CD4-positive, alpha-beta T cell (primary cell): ENCODE results near the gene HOXB3. TPM values are rescaled to one million over a fixed set of nuclear protein-coding genes. Genes with fewer than 3 reads are reported as not detected.
A peak's percentile ranks its signal among the peaks of the same experiment; 100 is the strongest.

Experiments used
- ATAC-seq: fragments of 200-7000 bp; cut with Tn5 transposase; one replicate; pipeline ENCODE4 v1.10.0; 2022; ENCODE audit warnings: mild to moderate bottlenecking; ENCODE audit not compliant: poor library complexity
- CTCF ChIA-PET: fragments of 350-600 bp; sonication (Branson Sonifier 250); formaldehyde crosslinking; loops from one replicate; lab custom pipeline; 2021; ENCODE audit warnings: antibody characterized with exemption, inconsistent platforms; lab: Charles Lee
- POLR2A ChIA-PET: fragments of 350-600 bp; sonication (Branson Sonifier 250); formaldehyde crosslinking; loops from one replicate; lab custom pipeline; 2021; ENCODE audit warnings: antibody characterized with exemption, inconsistent platforms; lab: Charles Lee
- DNase-seq, 14 experiments: peaks; one replicate each; pipeline ENCODE4 v3.0.0-alpha.2; 2013 to 2020; ENCODE audit warnings: mixed read lengths in 2 of 14
- H3K27ac ChIP-seq, 2 donors: one replicate each; pipeline versions ENCODE4 v1.5.1 to v1.7.0; 2013; ENCODE audit warnings: low read length in 2 of 2, low read depth in 1 of 2, mild to moderate bottlenecking in 1 of 2
- H3K27me3 ChIP-seq, 2 experiments: 1 replicate in 1 of 2; 2 replicates in 1 of 2; pipeline versions ENCODE4 v1.6.1 to v1.7.0; 2013; ENCODE audit warnings: low read length in 2 of 2, control low read depth in 1 of 2, mild to moderate bottlenecking in 1 of 2, moderate library complexity in 1 of 2; ENCODE audit not compliant: insufficient read depth in 2 of 2, control insufficient read depth in 1 of 2
- H3K36me3 ChIP-seq: one replicate; pipeline ENCODE4 v1.6.1; 2013; ENCODE audit warnings: low read length, control low read depth; ENCODE audit not compliant: insufficient read depth
- H3K4me1 ChIP-seq: one replicate; pipeline ENCODE4 v1.6.1; 2013; ENCODE audit warnings: low read length, control low read depth; ENCODE audit not compliant: insufficient read depth
- H3K4me3 ChIP-seq: one replicate; pipeline ENCODE4 v1.5.1; 2013; ENCODE audit warnings: mild to moderate bottlenecking, low read length, moderate library complexity
- H3K9me3 ChIP-seq, 2 experiments: 1 replicate in 1 of 2; 2 replicates in 1 of 2; pipeline versions ENCODE4 v1.6.1 to v1.7.0; 2013; ENCODE audit warnings: low read length in 2 of 2, mild to moderate bottlenecking in 2 of 2, control low read depth in 1 of 2, moderate library complexity in 1 of 2; ENCODE audit not compliant: control insufficient read depth in 1 of 2, insufficient read depth in 1 of 2
- H3K27ac Mint-ChIP-seq: one replicate; pipeline ENCODE4 v1.8.0; 2020; ENCODE audit warnings: mixed read lengths
- H3K27me3 Mint-ChIP-seq: one replicate; pipeline ENCODE4 v1.8.0; 2021; ENCODE audit warnings: mixed read lengths
- H3K36me3 Mint-ChIP-seq: one replicate; pipeline ENCODE4 v1.8.0; 2021; ENCODE audit warnings: low read depth, mixed read lengths
- H3K4me1 Mint-ChIP-seq: one replicate; pipeline ENCODE4 v1.8.0; 2021; ENCODE audit warnings: low read depth, mixed read lengths
- H3K4me3 Mint-ChIP-seq: one replicate; pipeline ENCODE4 v1.8.0; 2020; ENCODE audit warnings: mild to moderate bottlenecking, mixed read lengths
- H3K9me3 Mint-ChIP-seq: one replicate; pipeline ENCODE4 v1.8.0; 2020; ENCODE audit warnings: mixed read lengths
- intact Hi-C, 2 experiments: fragments of 100-400 bp; cut with DNase I in 1 of 2; cut with micrococcal nuclease in 1 of 2; formaldehyde crosslinking; loops; one replicate each; pipeline versions ENCODE4 v1.15.1 to v1.9.0; 2023 to 2025; cut with DNase I, micrococcal nuclease
- total RNA-seq, 174 experiments: library from RNA in 2 of 174; stranded (reverse) in 2 of 174; gene quantifications; one replicate each; pipeline ENCODE4 v1.2.3 and lab custom pipeline; 2021 to 2026
- TF ChIP-seq, protein P1 (sequence below): fragments of 200-600 bp; IDR thresholded peaks from one replicate; pipeline ENCODE4 v1.8.0; 2022; ENCODE audit warnings: antibody characterized with exemption, mild to moderate bottlenecking

Gene HOXB3
- total RNA-seq, 2 experiments from 2014 or later: 0.25 to 0.36 TPM

DNA sequence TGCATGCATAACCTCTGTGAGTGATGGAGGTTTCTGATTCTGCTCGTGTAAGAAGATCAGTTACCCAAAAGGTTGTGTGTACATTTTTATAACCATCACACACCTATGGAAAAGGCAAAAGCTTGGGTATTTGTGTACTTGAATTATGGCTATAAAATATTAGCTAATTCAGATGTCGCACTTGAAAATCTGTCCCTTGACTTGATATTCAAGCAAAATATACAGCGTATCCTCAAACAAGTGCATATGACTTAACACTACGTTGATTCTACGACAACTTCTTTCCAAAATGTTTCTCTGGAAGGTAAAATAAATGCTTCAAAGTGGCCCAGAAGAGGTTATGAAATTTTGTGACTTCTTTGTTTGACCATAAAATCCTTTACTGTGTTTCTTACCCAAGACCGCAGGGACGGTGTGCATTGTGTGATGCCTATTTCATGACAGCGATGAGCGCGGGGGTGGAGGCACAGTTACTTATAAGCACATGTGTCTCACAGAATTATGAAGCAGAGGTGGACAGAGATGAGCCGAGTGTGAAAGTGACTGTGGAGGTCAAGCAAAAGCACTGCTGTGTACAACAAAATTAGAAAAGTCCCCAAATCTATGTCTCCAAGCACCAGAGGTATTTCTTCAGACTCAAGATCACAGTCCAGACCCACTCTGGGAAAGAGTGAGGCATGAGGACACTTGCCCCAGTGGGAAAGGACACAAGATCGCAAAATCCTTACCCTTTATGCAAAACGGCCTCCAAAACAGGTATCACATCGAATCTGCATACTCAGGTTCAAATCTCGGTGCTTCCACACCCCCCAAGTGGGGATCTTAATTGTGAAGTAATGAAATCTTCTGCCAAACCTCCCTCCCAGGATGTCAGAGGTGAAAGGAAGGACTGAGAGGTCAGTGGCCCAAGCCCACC lies 40.2 kb upstream of the HOXB3 start:
- TF ChIP-seq, protein P1, sequence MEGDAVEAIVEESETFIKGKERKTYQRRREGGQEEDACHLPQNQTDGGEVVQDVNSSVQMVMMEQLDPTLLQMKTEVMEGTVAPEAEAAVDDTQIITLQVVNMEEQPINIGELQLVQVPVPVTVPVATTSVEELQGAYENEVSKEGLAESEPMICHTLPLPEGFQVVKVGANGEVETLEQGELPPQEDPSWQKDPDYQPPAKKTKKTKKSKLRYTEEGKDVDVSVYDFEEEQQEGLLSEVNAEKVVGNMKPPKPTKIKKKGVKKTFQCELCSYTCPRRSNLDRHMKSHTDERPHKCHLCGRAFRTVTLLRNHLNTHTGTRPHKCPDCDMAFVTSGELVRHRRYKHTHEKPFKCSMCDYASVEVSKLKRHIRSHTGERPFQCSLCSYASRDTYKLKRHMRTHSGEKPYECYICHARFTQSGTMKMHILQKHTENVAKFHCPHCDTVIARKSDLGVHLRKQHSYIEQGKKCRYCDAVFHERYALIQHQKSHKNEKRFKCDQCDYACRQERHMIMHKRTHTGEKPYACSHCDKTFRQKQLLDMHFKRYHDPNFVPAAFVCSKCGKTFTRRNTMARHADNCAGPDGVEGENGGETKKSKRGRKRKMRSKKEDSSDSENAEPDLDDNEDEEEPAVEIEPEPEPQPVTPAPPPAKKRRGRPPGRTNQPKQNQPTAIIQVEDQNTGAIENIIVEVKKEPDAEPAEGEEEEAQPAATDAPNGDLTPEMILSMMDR: no peak
- Histone ChIP-seq H3K4me1 (peaks cover 33% of the 10 kb centered on the region), H3K27ac (no peak overlapping the region), H3K9me3 (peaks cover 0 to 24% of the 10 kb centered on the region in 2 experiments), H3K4me3 (no peak overlapping the region), H3K36me3 (no peaks in the 10 kb centered on the region), H3K27me3 (peaks cover 88 to 97% of the 10 kb centered on the region in 2 experiments)
- ChIA-PET POLR2A (interaction anchor here (1.4 kb wide), 1 partner anchor 314 kb away, joined by 3 read pairs; the partner anchor contains the start of gene SNF8), CTCF (no interaction called here)
- Mint-ChIP-seq H3K27ac (no peak overlapping the region), H3K4me1 (peaks cover 21% of the 10 kb centered on the region), H3K27me3 (peaks cover 98% of the 10 kb centered on the region), H3K4me3 (no peak overlapping the region), H3K9me3 (no peaks in the 10 kb centered on the region), H3K36me3 (no peaks in the 10 kb centered on the region)
- ATAC-seq: no peak
- intact Hi-C loops: no loop called here
- DNase-seq: no peak

DNA sequence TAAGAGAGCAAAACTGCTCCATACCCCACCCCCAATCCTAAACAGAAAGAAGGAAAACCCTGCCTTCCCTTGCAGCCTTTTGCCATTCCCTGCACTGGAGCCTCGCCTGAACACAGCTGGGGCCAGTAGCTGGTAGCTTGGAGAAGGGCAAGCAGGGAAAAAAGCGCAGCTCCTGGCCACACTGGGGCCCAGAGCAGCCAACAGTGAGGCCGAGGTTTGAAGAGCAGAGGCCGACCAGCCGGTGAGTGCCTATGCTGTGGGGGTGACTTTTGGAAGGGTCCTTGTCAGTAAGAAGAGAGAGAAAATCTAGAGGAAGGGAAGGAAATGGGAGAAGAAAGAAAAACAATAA lies 39.3 kb upstream of the HOXB3 start:
- Mint-ChIP-seq H3K4me1 (peaks cover 21% of the 10 kb centered on the region), H3K27ac (no peak overlapping the region), H3K36me3 (no peaks in the 10 kb centered on the region), H3K9me3 (no peaks in the 10 kb centered on the region), H3K4me3 (no peak overlapping the region), H3K27me3 (peaks cover 98% of the 10 kb centered on the region)
- peaks cover 0 to 22% of the 10 kb centered on the region in 2 experiments for H3K9me3 ChIP-seq
- H3K27ac ChIP-seq: no peak overlapping the region
- TF ChIP-seq, protein P1: no peak
- no peak overlapping the region for H3K4me3 ChIP-seq
- POLR2A ChIA-PET: interaction anchor here (1.1 to 1.4 kb wide), 2 partner anchors 10 to 315 kb away, joined by 3 read pairs; partner anchors contain the start of gene SNF8
- intact Hi-C loops: no loop called here
- ATAC-seq (no peak), DNase-seq (no peak)
- peaks cover 40% of the 10 kb centered on the region for H3K4me1 ChIP-seq
- no peaks in the 10 kb centered on the region for H3K36me3 ChIP-seq
- peaks cover 86 to 97% of the 10 kb centered on the region in 2 experiments for H3K27me3 ChIP-seq
- CTCF ChIA-PET: no interaction called here

DNA sequence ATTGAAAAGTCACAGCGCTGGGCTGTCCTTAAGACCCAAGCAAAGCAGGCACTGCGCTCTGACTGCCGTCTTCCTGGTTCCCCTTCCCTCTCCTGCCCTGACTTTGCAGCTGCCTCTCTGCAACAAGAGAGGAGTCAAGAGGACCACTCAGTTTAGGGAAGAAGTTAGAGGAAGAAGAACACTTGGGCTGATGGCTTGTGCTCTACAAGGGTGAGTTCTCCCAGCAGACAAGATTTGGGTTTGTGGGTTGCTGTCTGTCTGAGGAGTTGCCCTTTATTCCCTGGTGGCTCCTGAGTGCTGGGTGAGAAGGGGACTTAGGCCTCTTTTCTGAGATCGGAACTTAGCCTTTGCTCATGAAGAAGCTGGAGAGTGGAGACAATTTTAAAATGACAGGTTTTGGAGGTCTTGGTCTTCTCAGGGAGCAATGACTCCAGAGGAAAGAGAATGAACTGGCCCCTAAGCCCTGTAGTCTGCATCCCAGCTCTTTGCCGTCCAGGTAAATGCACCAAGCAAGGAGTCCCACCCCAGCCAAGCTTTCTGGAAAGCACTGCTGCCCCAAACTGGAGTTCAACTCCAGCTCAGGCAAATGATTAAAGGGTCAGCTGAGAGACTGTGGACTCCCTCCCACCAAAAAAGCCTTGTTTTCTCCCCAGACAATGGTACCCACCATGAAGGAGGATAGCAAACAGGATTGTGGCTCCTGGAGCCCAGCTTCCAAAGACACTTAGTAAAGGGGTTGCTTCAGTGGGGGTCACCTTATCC lies 38.8 kb upstream of the HOXB3 start:
- H3K9me3 Mint-ChIP-seq: no peaks in the 10 kb centered on the region
- Histone ChIP-seq H3K4me3 (no peak overlapping the region), H3K4me1 (peaks cover 35% of the 10 kb centered on the region), H3K27me3 (peaks cover 86 to 97% of the 10 kb centered on the region in 2 experiments), H3K9me3 (peaks cover 0 to 16% of the 10 kb centered on the region in 2 experiments), H3K27ac (no peak overlapping the region), H3K36me3 (no peaks in the 10 kb centered on the region)
- H3K4me1 Mint-ChIP-seq: peaks cover 21% of the 10 kb centered on the region
- CTCF ChIA-PET: no interaction called here
- no peaks in the 10 kb centered on the region for H3K36me3 Mint-ChIP-seq
- DNase-seq (peak in 1 of 14 experiments; percentile 19), ATAC-seq (no peak)
- H3K27me3 Mint-ChIP-seq: peaks cover 97% of the 10 kb centered on the region
- no peak overlapping the region for H3K27ac Mint-ChIP-seq
- TF ChIP-seq, protein P1: no peak
- POLR2A ChIA-PET: interaction anchor here (1.1 to 1.8 kb wide), 3 partner anchors 8 to 316 kb away, joined by 3 to 4 read pairs (median 3); partner anchors contain the start of gene SNF8
- intact Hi-C loops: no loop called here
- H3K4me3 Mint-ChIP-seq: no peak overlapping the region
